ENCODE data around the gene SCMH1. TPM values are rescaled to one million over a fixed set of nuclear protein-coding genes. Genes with fewer than 3 reads are reported as not detected.

The SCMH1 gene
- total RNA-seq, 4 donors from 2014 or later = 30.6 to 72.9 (median 36.3) TPM

DNA sequence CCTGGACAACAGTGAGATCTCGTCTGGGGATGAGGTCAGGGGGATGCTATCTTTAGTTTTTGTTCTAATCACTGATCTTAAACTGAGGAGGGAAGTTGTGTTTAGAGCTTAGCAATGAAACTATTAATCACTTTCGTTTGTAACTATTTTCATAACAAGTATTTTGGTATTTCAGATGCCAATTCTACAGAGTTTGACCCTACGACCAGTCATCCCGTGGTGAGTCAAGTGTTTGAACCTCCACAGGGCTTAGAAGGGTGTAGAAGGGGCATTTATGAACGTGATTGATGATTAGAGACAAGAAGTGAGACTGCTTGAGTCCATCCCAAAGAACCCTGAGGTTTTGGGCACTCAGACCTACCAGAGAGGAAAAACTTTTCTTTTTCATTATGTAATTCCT lies 236.2 kb downstream of the SCMH1 start:
- H3K27me3 ChIP-seq = no peaks in the 10 kb centered on the region
- H3K36me3 ChIP-seq = peaks cover 0 to 88% (median 4%) of the 10 kb centered on the region in 3 donors
- no peak overlapping the region for H3K4me3 ChIP-seq
- TF ChIP-seq POLR2A (IDR thresholded peaks at IDR 0.05) (no peak), EP300 (IDR thresholded peaks at IDR 0.05) (no peak), CTCF (IDR thresholded peaks at IDR 0.05) (no peak)
- peaks cover 0 to 38% (median 15%) of the 10 kb centered on the region in 4 donors for H3K4me1 ChIP-seq
- DNase-seq (ENCODE audit: low spot score in 2 of 2) = no peak
- WGBS, 2 donors = 69 to 70% methylated on average over 5 of the region's 5 CpGs
- H3K27ac ChIP-seq = no peak overlapping the region
- H3K9me3 ChIP-seq = no peaks in the 10 kb centered on the region

DNA sequence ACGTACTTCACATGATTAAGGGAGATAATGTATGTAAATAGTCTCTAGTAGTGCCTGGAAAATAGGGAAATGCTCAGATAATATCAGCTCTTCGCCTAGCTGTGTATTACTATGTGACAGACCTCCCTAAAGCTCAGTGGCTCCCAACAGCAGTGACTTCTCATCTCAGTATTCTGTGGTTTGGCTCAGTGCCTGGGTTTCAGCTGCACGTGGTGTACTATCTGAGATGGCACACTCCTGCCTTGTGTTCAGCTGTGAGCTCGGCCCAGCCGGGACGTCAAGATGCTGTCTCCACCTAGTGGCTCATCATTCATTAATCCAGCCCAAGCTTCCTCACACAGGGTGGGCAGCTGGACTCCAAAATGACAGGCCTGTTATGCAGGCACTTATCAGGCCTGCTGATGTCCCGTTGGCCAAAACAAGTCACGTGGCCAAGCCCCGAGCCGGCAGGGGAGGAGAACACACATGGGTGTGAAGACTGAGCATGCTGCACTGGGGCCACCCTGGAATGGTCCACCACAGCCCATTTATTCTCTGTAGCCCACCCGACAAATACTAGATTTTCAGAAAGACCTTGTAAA lies 238.4 kb downstream of the SCMH1 start:
- 43% methylated on average over 11 of the region's 11 CpGs for WGBS, 2 donors
- Histone ChIP-seq H3K27me3 (no peaks in the 10 kb centered on the region), H3K4me3 (no peak overlapping the region), H3K36me3 (peaks cover 0 to 85% (median 0%) of the 10 kb centered on the region in 3 donors), H3K27ac (peak overlapping the region in 2 of 4 donors; percentile 60 to 66), H3K9me3 (no peaks in the 10 kb centered on the region), H3K4me1 (peaks cover 0 to 27% (median 15%) of the 10 kb centered on the region in 4 donors)
- peak; percentile 96 to 100 for DNase-seq (ENCODE audit: low spot score in 2 of 2)
- peak; percentile 28 to 79 (median 53) for TF ChIP-seq CTCF (IDR thresholded peaks at IDR 0.05)
- peak in 1 of 2 donors; percentile 85 for TF ChIP-seq EP300 (IDR thresholded peaks at IDR 0.05)
- no peak for TF ChIP-seq POLR2A (IDR thresholded peaks at IDR 0.05)

DNA sequence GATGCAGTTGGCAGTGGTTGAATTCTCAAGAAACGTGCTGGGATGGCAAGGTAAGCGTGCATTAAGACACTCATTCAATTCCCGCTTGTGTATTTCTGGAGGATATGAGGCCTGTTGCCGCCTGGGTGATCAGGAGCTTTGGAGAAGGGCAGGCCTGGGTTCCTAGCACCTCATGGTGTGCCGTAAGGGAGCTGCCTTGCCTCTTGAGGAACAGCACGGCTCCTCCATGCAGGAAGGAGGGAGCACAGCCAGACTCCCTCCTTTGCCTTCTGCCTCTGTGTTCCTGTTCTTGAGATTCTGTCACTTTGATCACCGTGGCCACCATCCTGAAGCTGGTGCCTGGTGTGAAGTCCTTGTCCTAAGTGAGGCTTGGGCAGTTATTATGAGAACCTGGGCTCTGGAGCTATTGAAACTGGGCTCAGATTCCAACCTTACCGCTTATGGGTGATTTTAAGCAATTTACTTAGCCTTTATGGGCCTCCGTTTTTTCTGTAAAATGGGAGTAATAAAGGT lies 238.9 kb downstream of the SCMH1 start:
- WGBS, 2 donors = 74 to 81% methylated on average over 9 of the region's 9 CpGs
- no peak overlapping the region for H3K4me3 ChIP-seq
- no peak for TF ChIP-seq POLR2A (IDR thresholded peaks at IDR 0.05)
- no peak for TF ChIP-seq CTCF (IDR thresholded peaks at IDR 0.05)
- TF ChIP-seq EP300 (IDR thresholded peaks at IDR 0.05) = no peak
- H3K36me3 ChIP-seq = peaks cover 0 to 85% (median 0%) of the 10 kb centered on the region in 3 donors
- H3K27me3 ChIP-seq = no peaks in the 10 kb centered on the region
- H3K4me1 ChIP-seq = peaks cover 0 to 27% (median 15%) of the 10 kb centered on the region in 4 donors
- peak overlapping the region in 2 of 4 donors; percentile 60 to 66 for H3K27ac ChIP-seq
- no peaks in the 10 kb centered on the region for H3K9me3 ChIP-seq
- DNase-seq (ENCODE audit: low spot score in 2 of 2) = no peak

- 95% methylated on average over 4 of the region's 4 CpGs for WGBS, 2 donors
- no peaks in the 10 kb centered on the region for H3K9me3 ChIP-seq
- no peaks in the 10 kb centered on the region for H3K27me3 ChIP-seq
- no peak overlapping the region for H3K4me3 ChIP-seq
- TF ChIP-seq POLR2A (IDR thresholded peaks at IDR 0.05) = no peak
- TF ChIP-seq EP300 (IDR thresholded peaks at IDR 0.05) = no peak
- no peak for TF ChIP-seq CTCF (IDR thresholded peaks at IDR 0.05)
- H3K4me1 ChIP-seq = peaks cover 0 to 22% (median 13%) of the 10 kb centered on the region in 4 donors
- no peak for DNase-seq (ENCODE audit: low spot score in 2 of 2)
- peaks cover 0 to 77% (median 0%) of the 10 kb centered on the region in 3 donors for H3K36me3 ChIP-seq
- no peak overlapping the region for H3K27ac ChIP-seq
Measured at GRCh38 chr1:40998668-40999067, 243.4 kb downstream of the SCMH1 start.

GRCh38 chr1:40997096-40997495 lies 245.0 kb downstream of the SCMH1 start:
- whole genome bisulfite sequencing, 2 donors = 91 to 94% methylated on average over 8 of the region's 8 CpGs
- no peak for DNase-seq (ENCODE audit: low spot score in 2 of 2)
- no peaks in the 10 kb centered on the region for H3K27me3 ChIP-seq
- no peak overlapping the region for H3K4me3 ChIP-seq
- H3K9me3 ChIP-seq = no peaks in the 10 kb centered on the region
- peaks cover 0 to 6% (median under 1%) of the 10 kb centered on the region in 4 donors for H3K4me1 ChIP-seq
- H3K27ac ChIP-seq = no peak overlapping the region
- TF ChIP-seq EP300 (IDR thresholded peaks at IDR 0.05) (no peak), CTCF (IDR thresholded peaks at IDR 0.05) (no peak), POLR2A (IDR thresholded peaks at IDR 0.05) (no peak)
- H3K36me3 ChIP-seq = peaks cover 0 to 86% (median 0%) of the 10 kb centered on the region in 3 donors

Data from tibial nerve (tissue), 4 donors.